H9 (cell line): ENCODE measurements around the gene IGDCC3. TPM values are rescaled to one million over a fixed set of nuclear protein-coding genes. Genes with fewer than 3 reads are reported as not detected.
A peak's percentile ranks its signal among the peaks of the same experiment; 100 is the strongest.

Source experiments
- DNase-seq: peaks from one replicate; pipeline ENCODE4 v3.0.0-alpha.2; 2017
- H2AFZ ChIP-seq: one replicate; pipeline ENCODE4 v1.6.1; 2013; ENCODE audit warnings: mild to moderate bottlenecking, low read length, control low read depth, moderate library complexity
- H2AK5ac ChIP-seq: 2 replicates; pipeline ENCODE4 v1.6.1; 2013; ENCODE audit warnings: low read length, control low read depth, mixed read lengths; ENCODE audit not compliant: insufficient read length
- H2BK120ac ChIP-seq: one replicate; pipeline ENCODE4 v1.6.1; 2013; ENCODE audit warnings: low read depth, mild to moderate bottlenecking, low read length, control low read depth, inconsistent platforms; ENCODE audit not compliant: poor library complexity, severe bottlenecking
- H2BK12ac ChIP-seq: 2 replicates; pipeline ENCODE4 v1.6.1; 2013; ENCODE audit warnings: low read length, control low read depth, mixed read lengths, low read depth; ENCODE audit not compliant: insufficient read length
- H2BK15ac ChIP-seq: 2 replicates; pipeline ENCODE4 v1.6.1; 2013; ENCODE audit warnings: low read depth, low read length, control low read depth
- H2BK20ac ChIP-seq: one replicate; pipeline ENCODE4 v1.6.1; 2013; ENCODE audit warnings: low read depth, mild to moderate bottlenecking, low read length, control low read depth, inconsistent platforms; ENCODE audit not compliant: poor library complexity, severe bottlenecking
- H2BK5ac ChIP-seq: 2 replicates; pipeline ENCODE4 v1.6.1; 2013; ENCODE audit warnings: low read length, control low read depth, mixed read lengths; ENCODE audit not compliant: insufficient read length
- H3K14ac ChIP-seq: 2 replicates; pipeline ENCODE4 v1.6.1; 2013; ENCODE audit warnings: low read length, control low read depth; ENCODE audit not compliant: insufficient read depth
- H3K18ac ChIP-seq: 2 replicates; pipeline ENCODE4 v1.6.1; 2013; ENCODE audit warnings: low read depth, mild to moderate bottlenecking, mixed read lengths, low read length, control low read depth; ENCODE audit not compliant: insufficient read length
- H3K23ac ChIP-seq: 2 replicates; pipeline ENCODE4 v1.6.1; 2013; ENCODE audit warnings: low read length, control low read depth, mixed read lengths, low read depth; ENCODE audit not compliant: insufficient read length
- H3K23me2 ChIP-seq: 2 replicates; pipeline ENCODE4 v1.6.1; 2013; ENCODE audit warnings: low read depth, mild to moderate bottlenecking, mixed read lengths, low read length, control low read depth; ENCODE audit not compliant: insufficient read length, poor library complexity, severe bottlenecking
- H3K27ac ChIP-seq: 2 replicates; pipeline ENCODE4 v1.5.1; 2013; ENCODE audit warnings: low read length, control low read depth, mixed read lengths, low read depth; ENCODE audit not compliant: insufficient read length
- H3K27me3 ChIP-seq: 2 replicates; pipeline ENCODE4 v1.6.1; 2013; ENCODE audit warnings: low read length, control low read depth, inconsistent platforms; ENCODE audit not compliant: insufficient read depth
- H3K4ac ChIP-seq: 2 replicates; pipeline ENCODE4 v1.6.1; 2013; ENCODE audit warnings: low read depth, mild to moderate bottlenecking, control low read depth, inconsistent platforms, low read length, moderate library complexity
- H3K4me1 ChIP-seq: 2 replicates; pipeline ENCODE4 v1.6.1; 2013; ENCODE audit warnings: low read length, control low read depth, inconsistent platforms; ENCODE audit not compliant: insufficient read depth
- H3K4me2 ChIP-seq: 2 replicates; pipeline ENCODE4 v1.6.1; 2013; ENCODE audit warnings: low read length, control low read depth, mixed read lengths; ENCODE audit not compliant: insufficient read length, insufficient read depth
- H3K56ac ChIP-seq: 2 replicates; pipeline ENCODE4 v1.6.1; 2013; ENCODE audit warnings: low read depth, mild to moderate bottlenecking, mixed read lengths, low read length, control low read depth; ENCODE audit not compliant: insufficient read length
- H3K79me1 ChIP-seq: 2 replicates; pipeline ENCODE4 v1.6.1; 2013; ENCODE audit warnings: low read depth, mild to moderate bottlenecking, moderate library complexity, low read length, control low read depth, inconsistent platforms; ENCODE audit not compliant: insufficient read depth, poor library complexity, severe bottlenecking
- H3K79me2 ChIP-seq: 2 replicates; pipeline ENCODE4 v1.6.1; 2013; ENCODE audit warnings: low read length, control low read depth, inconsistent platforms; ENCODE audit not compliant: insufficient read depth
- H3K9ac ChIP-seq: 2 replicates; pipeline ENCODE4 v1.6.1; 2013; ENCODE audit warnings: low read length, control low read depth, mixed read lengths; ENCODE audit not compliant: insufficient read length; ENCODE audit errors: extremely low read depth
- H3K9me3 ChIP-seq: one replicate; pipeline ENCODE4 v1.6.1; 2013; ENCODE audit warnings: low read depth, low read length, inconsistent platforms; ENCODE audit not compliant: control insufficient read depth
- H3T11ph ChIP-seq: one replicate; pipeline ENCODE4 v1.6.1; 2013; ENCODE audit warnings: mild to moderate bottlenecking, low read length, control low read depth, inconsistent platforms
- H4K20me1 ChIP-seq: one replicate; pipeline ENCODE4 v1.6.1; 2013; ENCODE audit not compliant: control insufficient read depth, insufficient read length, insufficient read depth
- H4K5ac ChIP-seq: 2 replicates; pipeline ENCODE4 v1.6.1; 2013; ENCODE audit warnings: low read depth, mild to moderate bottlenecking, mixed read lengths, low read length, control low read depth; ENCODE audit not compliant: insufficient read length
- H4K8ac ChIP-seq: replicated peaks from 2 replicates; pipeline ENCODE4 v1.6.1; 2013; ENCODE audit warnings: low read length, control low read depth, mixed read lengths, low read depth; ENCODE audit not compliant: insufficient read length
- H4K91ac ChIP-seq: 2 replicates; pipeline ENCODE4 v1.6.1; 2013; ENCODE audit warnings: low read depth, mild to moderate bottlenecking, moderate library complexity, mixed read lengths, low read length, control low read depth; ENCODE audit not compliant: insufficient read length
- H3K27ac Mint-ChIP-seq, 3 experiments: 2 replicates in 2 of 3; 3 replicates in 1 of 3; pipeline ENCODE4 v1.8.0; 2020 to 2021; ENCODE audit warnings: mixed read lengths in 3 of 3, mild to moderate bottlenecking in 1 of 3, moderate library complexity in 1 of 3
- H3K27me3 Mint-ChIP-seq: 2 replicates; pipeline ENCODE4 v1.8.0; 2021; ENCODE audit warnings: low read depth, mild to moderate bottlenecking, moderate library complexity, mixed read lengths
- H3K36me3 Mint-ChIP-seq, 3 experiments: 2 replicates in 2 of 3; 3 replicates in 1 of 3; pipeline ENCODE4 v1.8.0; 2020 to 2021; ENCODE audit warnings: low read depth in 3 of 3, mixed read lengths in 3 of 3; ENCODE audit not compliant: insufficient read depth in 1 of 3
- H3K4me1 Mint-ChIP-seq, 2 experiments: 2 replicates each; pipeline ENCODE4 v1.8.0; 2020; ENCODE audit warnings: mixed read lengths in 2 of 2
- H3K4me3 Mint-ChIP-seq, 2 experiments: 2 replicates in 1 of 2; 3 replicates in 1 of 2; pipeline ENCODE4 v1.8.0; 2020 to 2021; ENCODE audit warnings: mild to moderate bottlenecking in 2 of 2, mixed read lengths in 2 of 2, moderate library complexity in 1 of 2
- H3K9me3 Mint-ChIP-seq, 2 experiments: 2 replicates in 1 of 2; 3 replicates in 1 of 2; pipeline ENCODE4 v1.8.0; 2020; ENCODE audit warnings: mild to moderate bottlenecking in 2 of 2, mixed read lengths in 2 of 2, moderate library complexity in 1 of 2
- CTCF ChIP-seq: fragments of 200-600 bp; sonication (generic); conservative IDR thresholded peaks from 3 replicates; pipeline ENCODE4 v1.8.0; 2021; ENCODE audit warnings: antibody characterized with exemption, mild to moderate bottlenecking
- WGBS: extraction: QIAGEN DNeasy Blood & Tissue Kit; methylation state at CpG from one replicate; pipeline ENCODE4 v1.1.7; 2013; ENCODE audit warnings: missing lambda C conversion rate, low lambda C conversion rate, mixed read lengths; ENCODE audit not compliant: insufficient read length; ENCODE audit errors: extremely low coverage; 5-methylcytosine and 5-hydroxymethylcytosine counted together
- total RNA-seq: library from RNA; stranded (reverse); gene quantifications from 2 replicates; pipeline ENCODE4 v1.2.1, GENCODE V29; 2021

IGDCC3 gene
- total RNA-seq, 1 experiment from 2014 or later = 18.9 TPM

DNA sequence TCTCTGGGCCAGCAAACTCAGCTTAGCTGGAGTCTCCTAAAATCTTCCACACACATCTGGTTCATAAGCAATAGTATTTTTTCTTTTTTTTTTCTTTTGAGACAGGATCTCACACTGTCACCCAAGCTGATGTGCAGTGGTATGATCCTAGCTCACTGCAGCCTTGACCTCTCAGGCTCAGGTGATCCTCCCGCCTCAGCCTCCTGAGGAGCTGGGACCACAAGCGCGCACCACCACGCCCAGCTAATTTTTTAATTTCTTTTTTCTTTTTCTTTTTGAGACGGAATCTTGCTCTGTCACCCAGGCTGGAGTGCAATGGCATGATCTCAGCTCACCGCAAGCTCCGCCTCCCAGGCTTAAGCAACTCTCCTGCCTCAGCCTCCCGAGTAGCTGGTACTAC is 39.0 kb downstream of the IGDCC3 start:
- Histone ChIP-seq H3K79me2 (no peaks in the 10 kb centered on the region; the same call in 1 of the 2 replicates), H3K56ac (no peak overlapping the region), H3K14ac (no peak overlapping the region), H3K9me3 (no peaks in the 10 kb centered on the region), H2BK120ac (no peak overlapping the region), H3K4ac (no peak overlapping the region), H3K9ac (no peak overlapping the region), H2BK20ac (no peak overlapping the region), H3K27me3 (no peaks in the 10 kb centered on the region), H3K79me1 (no peaks in the 10 kb centered on the region), H2BK12ac (no peak overlapping the region), H3K4me2 (no peak overlapping the region), H2AK5ac (no peak overlapping the region), H3K27ac (no peak overlapping the region), H2BK5ac (no peak overlapping the region), H3K23me2 (no peaks in the 10 kb centered on the region), H4K91ac (no peak overlapping the region), H3K23ac (no peak overlapping the region), H3K18ac (no peak overlapping the region), H4K8ac (no peak overlapping the region), H4K5ac (no peak overlapping the region), H2AFZ (no peak overlapping the region), H3K4me1 (peaks cover 13% of the 10 kb centered on the region; the same call in 1 of the 2 replicates), H4K20me1 (no peaks in the 10 kb centered on the region), H3T11ph (no peak overlapping the region), H2BK15ac (no peak overlapping the region)
- no peak for TF ChIP-seq CTCF
- peak overlapping the region in 1 of 3 experiments; percentile 59; a peak in 2 of 7 replicates for H3K27ac Mint-ChIP-seq
- no peaks in the 10 kb centered on the region for H3K9me3 Mint-ChIP-seq
- peaks cover 0 to 2% (median 0%) of the 10 kb centered on the region in 3 experiments; a peak in 2 of 7 replicates for H3K36me3 Mint-ChIP-seq
- no CpG with 5 or more reads among the region's 8 CpGs for WGBS
- H3K27me3 Mint-ChIP-seq = no peaks in the 10 kb centered on the region
- peaks cover 59 to 63% of the 10 kb centered on the region in 2 experiments for H3K4me1 Mint-ChIP-seq
- H3K4me3 Mint-ChIP-seq = no peak overlapping the region
- no peak for DNase-seq
